CD4-positive, CD25-positive, alpha-beta regulatory T cell (primary cell): ENCODE results near the gene FAM222A. TPM values are rescaled to one million over a fixed set of nuclear protein-coding genes. Genes with fewer than 3 reads are reported as not detected.

Source experiments
- ATAC-seq, 2 donors: fragments of 150-1000 bp; cut with Tn5 transposase; one replicate each; pipeline ENCODE4 v1.10.0; 2021; ENCODE audit warnings: low read depth in 2 of 2, moderate number of reproducible peaks in 2 of 2, moderate library complexity in 1 of 2
- DNase-seq, 3 donors: peaks; one replicate each; pipeline versions ENCODE4 v3.0.0 to v3.0.0-alpha.2; 2012 to 2022; ENCODE audit warnings: mixed read lengths in 1 of 3
- H3K27ac ChIP-seq: one replicate; pipeline ENCODE4 v1.7.0; 2013; ENCODE audit warnings: mild to moderate bottlenecking, low read length; ENCODE audit not compliant: insufficient read depth, poor library complexity, severe bottlenecking
- H3K27me3 ChIP-seq: one replicate; pipeline ENCODE4 v1.7.0; 2013; ENCODE audit warnings: low read length; ENCODE audit not compliant: control insufficient read depth, insufficient read depth
- H3K36me3 ChIP-seq: one replicate; pipeline ENCODE4 v1.7.0; 2013; ENCODE audit warnings: mild to moderate bottlenecking, low read length, moderate library complexity; ENCODE audit not compliant: control insufficient read depth, insufficient read depth
- H3K4me1 ChIP-seq: 2 replicates; pipeline ENCODE4 v1.7.0; 2013; ENCODE audit warnings: mild to moderate bottlenecking, low read length; ENCODE audit not compliant: insufficient read depth, control insufficient read depth, poor library complexity, severe bottlenecking
- H3K4me3 ChIP-seq: one replicate; pipeline ENCODE4 v1.7.0; 2013; ENCODE audit warnings: low read depth, mild to moderate bottlenecking, low read length, moderate library complexity
- H3K9me3 ChIP-seq, 2 experiments: 1 replicate in 1 of 2; 2 replicates in 1 of 2; pipeline ENCODE4 v1.7.0; 2013; ENCODE audit warnings: low read length in 2 of 2, mild to moderate bottlenecking in 1 of 2, moderate library complexity in 1 of 2; ENCODE audit not compliant: control insufficient read depth in 2 of 2
- H3K27ac Mint-ChIP-seq, 3 donors: one replicate each; pipeline ENCODE4 v1.8.0; 2020 to 2022; ENCODE audit warnings: mild to moderate bottlenecking in 3 of 3, mixed read lengths in 3 of 3, moderate library complexity in 2 of 3
- H3K27me3 Mint-ChIP-seq: one replicate; pipeline ENCODE4 v1.8.0; 2022; ENCODE audit warnings: mild to moderate bottlenecking, mixed read lengths
- H3K36me3 Mint-ChIP-seq: one replicate; pipeline ENCODE4 v1.8.0; 2020; ENCODE audit warnings: mixed read lengths
- H3K4me1 Mint-ChIP-seq, 4 donors: one replicate each; pipeline ENCODE4 v1.8.0; 2020 to 2022; ENCODE audit warnings: mixed read lengths in 4 of 4, mild to moderate bottlenecking in 1 of 4
- H3K4me3 Mint-ChIP-seq, 4 donors: one replicate each; pipeline ENCODE4 v1.8.0; 2020 to 2022; ENCODE audit warnings: mild to moderate bottlenecking in 4 of 4, mixed read lengths in 4 of 4, moderate library complexity in 3 of 4
- H3K9me3 Mint-ChIP-seq, 7 donors: one replicate each; pipeline ENCODE4 v1.8.0; 2020 to 2022; ENCODE audit warnings: mixed read lengths in 7 of 7, mild to moderate bottlenecking in 3 of 7, moderate library complexity in 2 of 7
- polyA plus RNA-seq, 4 donors: library from polyadenylated mRNA; unstranded; fragments of 300-500 nt; fragmentation: Illumina TruSeq; gene quantifications; one replicate each; pipeline ENCODE4 v1.2.3, GENCODE V29; 2021
- total RNA-seq: library from RNA; stranded (reverse); gene quantifications from one replicate; pipeline ENCODE4 v1.2.3, GENCODE V29; 2022

The FAM222A gene
- total and polyA plus RNA-seq, 5 donors from 2014 or later = 0.08 to 2.3 TPM; not detected in 3

GRCh38 chr12:109740694-109741245 is 27.1 kb downstream of the FAM222A start:
- DNase-seq (no peak), ATAC-seq (no peak)
- no peaks in the 10 kb centered on the region for H3K27me3 ChIP-seq
- H3K4me3 ChIP-seq = no peak overlapping the region
- Mint-ChIP-seq H3K27me3 (peaks cover 12% of the 10 kb centered on the region), H3K9me3 (no peaks in the 10 kb centered on the region), H3K4me1 (no peaks in the 10 kb centered on the region), H3K4me3 (no peak overlapping the region), H3K36me3 (no peaks in the 10 kb centered on the region), H3K27ac (no peak overlapping the region)
- H3K9me3 ChIP-seq = no peaks in the 10 kb centered on the region
- H3K27ac ChIP-seq = no peak overlapping the region
- H3K4me1 ChIP-seq = no peaks in the 10 kb centered on the region
- no peaks in the 10 kb centered on the region for H3K36me3 ChIP-seq

GRCh38 chr12:109741286-109741969 is 27.8 kb downstream of the FAM222A start:
- Histone ChIP-seq H3K4me3 (no peak overlapping the region), H3K4me1 (no peaks in the 10 kb centered on the region), H3K36me3 (no peaks in the 10 kb centered on the region), H3K27ac (no peak overlapping the region), H3K9me3 (no peaks in the 10 kb centered on the region), H3K27me3 (no peaks in the 10 kb centered on the region)
- no peak overlapping the region for H3K27ac Mint-ChIP-seq
- H3K4me3 Mint-ChIP-seq = no peak overlapping the region
- peaks cover 8% of the 10 kb centered on the region for H3K27me3 Mint-ChIP-seq
- H3K9me3 Mint-ChIP-seq = no peaks in the 10 kb centered on the region
- DNase-seq = no peak
- no peak for ATAC-seq
- no peaks in the 10 kb centered on the region for H3K4me1 Mint-ChIP-seq
- H3K36me3 Mint-ChIP-seq = no peaks in the 10 kb centered on the region

- H3K27ac Mint-ChIP-seq = no peak overlapping the region
- DNase-seq (no peak), ATAC-seq (no peak)
- H3K36me3 ChIP-seq = no peaks in the 10 kb centered on the region
- no peaks in the 10 kb centered on the region for H3K4me1 ChIP-seq
- H3K9me3 Mint-ChIP-seq = no peaks in the 10 kb centered on the region
- no peaks in the 10 kb centered on the region for H3K4me1 Mint-ChIP-seq
- no peak overlapping the region for H3K4me3 ChIP-seq
- H3K27ac ChIP-seq = no peak overlapping the region
- no peaks in the 10 kb centered on the region for H3K36me3 Mint-ChIP-seq
- peaks cover 6% of the 10 kb centered on the region for H3K27me3 Mint-ChIP-seq
- no peaks in the 10 kb centered on the region for H3K27me3 ChIP-seq
- no peak overlapping the region for H3K4me3 Mint-ChIP-seq
- no peaks in the 10 kb centered on the region for H3K9me3 ChIP-seq
Measured at GRCh38 chr12:109741970-109742703, 28.5 kb downstream of the FAM222A start.

GRCh38 chr12:109743076-109743910 is 29.7 kb downstream of the FAM222A start:
- Histone ChIP-seq H3K4me3 (no peak overlapping the region), H3K27me3 (no peaks in the 10 kb centered on the region), H3K9me3 (no peaks in the 10 kb centered on the region), H3K4me1 (no peaks in the 10 kb centered on the region), H3K27ac (no peak overlapping the region), H3K36me3 (no peaks in the 10 kb centered on the region)
- Mint-ChIP-seq H3K4me3 (no peak overlapping the region), H3K36me3 (no peaks in the 10 kb centered on the region), H3K27ac (no peak overlapping the region), H3K9me3 (no peaks in the 10 kb centered on the region), H3K4me1 (no peaks in the 10 kb centered on the region), H3K27me3 (peaks cover 6% of the 10 kb centered on the region)
- DNase-seq = no peak
- no peak for ATAC-seq

GRCh38 chr12:109744026-109744425 is 30.4 kb downstream of the FAM222A start:
- H3K9me3 ChIP-seq = no peaks in the 10 kb centered on the region
- H3K27ac ChIP-seq = no peak overlapping the region
- no peaks in the 10 kb centered on the region for H3K36me3 ChIP-seq
- ATAC-seq (no peak), DNase-seq (no peak)
- H3K27me3 ChIP-seq = no peaks in the 10 kb centered on the region
- Mint-ChIP-seq H3K4me1 (no peaks in the 10 kb centered on the region), H3K4me3 (no peak overlapping the region), H3K27me3 (peaks cover 6% of the 10 kb centered on the region), H3K27ac (no peak overlapping the region), H3K36me3 (no peaks in the 10 kb centered on the region), H3K9me3 (no peaks in the 10 kb centered on the region)
- no peaks in the 10 kb centered on the region for H3K4me1 ChIP-seq
- H3K4me3 ChIP-seq = no peak overlapping the region

GRCh38 chr12:109744986-109745942 is 31.6 kb downstream of the FAM222A start:
- no peak overlapping the region for H3K4me3 ChIP-seq
- peaks cover 8% of the 10 kb centered on the region for H3K27me3 ChIP-seq
- peaks cover 14% of the 10 kb centered on the region for H3K27me3 Mint-ChIP-seq
- no peaks in the 10 kb centered on the region for H3K36me3 Mint-ChIP-seq
- no peaks in the 10 kb centered on the region for H3K36me3 ChIP-seq
- DNase-seq (no peak), ATAC-seq (no peak)
- H3K27ac ChIP-seq = no peak overlapping the region
- no peaks in the 10 kb centered on the region for H3K4me1 ChIP-seq
- no peaks in the 10 kb centered on the region for H3K9me3 Mint-ChIP-seq
- H3K4me3 Mint-ChIP-seq = no peak overlapping the region
- H3K27ac Mint-ChIP-seq = no peak overlapping the region
- no peaks in the 10 kb centered on the region for H3K9me3 ChIP-seq
- H3K4me1 Mint-ChIP-seq = no peaks in the 10 kb centered on the region
